GM18951 (cell line): Measurements from ENCODE around the gene AIFM3.

Experiments
- POLR2A ChIP-seq: IDR thresholded peaks from 4 replicates; pipeline ENCODE4 v1.6.1; 2011; ENCODE audit warnings: mild to moderate bottlenecking; ENCODE audit not compliant: insufficient read length, insufficient read depth; ENCODE audit errors: extremely low read depth
- in situ Hi-C: fragments of 300-500 bp; cut with MboI; formaldehyde crosslinking; loops from one replicate; pipeline ENCODE4 v1.12.0; 2022; ENCODE audit warnings: low sequenced_read_pairs, mixed read lengths, inconsistent platforms; ENCODE audit not compliant: unreplicated experiment

Gene AIFM3

GRCh38 chr22:20948989-20949388, 18.1 kb upstream of the AIFM3 start:
- no peak for TF ChIP-seq POLR2A
- in situ Hi-C loops = no loop called here

GRCh38 chr22:20949698-20950183, 17.3 kb upstream of the AIFM3 start:
- no peak for TF ChIP-seq POLR2A
- in situ Hi-C loops = no loop called here

GRCh38 chr22:20951151-20951931, 15.7 kb upstream of the AIFM3 start:
- TF ChIP-seq POLR2A = no peak
- in situ Hi-C loops = no loop called here

GRCh38 chr22:20951932-20952380, 15.1 kb upstream of the AIFM3 start:
- in situ Hi-C loops = no loop called here
- TF ChIP-seq POLR2A = no peak

GRCh38 chr22:20952544-20953341, 14.3 kb upstream of the AIFM3 start:
- in situ Hi-C loops = no loop called here
- no peak for TF ChIP-seq POLR2A

DNA sequence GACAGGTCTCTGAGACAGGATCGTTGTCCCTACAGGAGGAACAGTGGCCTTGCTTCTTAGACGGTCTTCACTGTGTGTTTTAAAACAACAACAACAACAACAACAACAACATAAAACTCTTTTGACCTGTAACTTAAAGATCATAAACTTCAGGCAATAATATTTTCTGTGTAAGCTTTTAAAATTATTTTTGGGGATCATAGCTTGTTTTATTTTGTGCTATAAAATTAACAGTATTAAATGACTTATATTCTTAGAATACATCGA, 13.8 kb upstream of the AIFM3 start:
- in situ Hi-C loops = no loop called here
- no peak for TF ChIP-seq POLR2A

DNA sequence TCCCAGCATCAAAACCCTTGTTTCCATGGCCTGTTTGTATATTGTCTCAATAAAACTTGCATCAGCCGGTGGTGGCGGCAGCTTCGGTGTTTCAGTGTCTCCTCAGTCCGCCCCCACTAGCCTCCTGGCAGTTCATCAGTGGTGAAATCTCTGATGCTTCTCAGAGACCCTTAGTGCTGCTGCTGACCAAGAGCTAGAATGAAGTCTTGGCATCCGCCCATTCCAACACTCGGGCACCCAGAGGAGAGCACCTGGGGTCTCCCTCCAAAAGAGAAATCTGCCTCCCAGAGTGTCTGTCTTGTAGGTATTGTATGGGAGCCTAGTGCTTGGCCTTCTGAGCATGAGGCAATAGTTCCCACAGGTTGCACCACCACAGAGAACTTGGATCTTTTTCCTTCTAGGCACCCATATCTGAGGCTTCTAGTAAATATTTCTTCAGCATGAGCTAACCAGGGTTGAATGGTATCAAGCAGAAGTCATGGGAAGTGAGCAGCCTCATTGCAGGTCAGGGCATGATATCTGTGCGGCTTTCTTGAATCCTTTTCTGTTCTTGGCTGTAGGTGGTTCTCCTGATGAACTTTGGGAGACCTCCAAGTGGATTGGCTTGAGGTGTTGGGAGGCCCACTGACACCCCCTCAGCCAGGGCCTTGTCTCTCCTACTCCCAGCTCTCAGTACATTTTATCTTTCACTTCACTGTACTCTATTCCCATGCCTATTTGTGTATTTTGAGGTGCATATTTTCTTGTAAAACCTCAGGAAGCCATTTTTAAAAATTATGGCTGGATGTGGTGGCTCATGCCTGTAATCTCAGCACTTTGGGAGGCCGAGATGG, 13.2 kb upstream of the AIFM3 start:
- no peak for TF ChIP-seq POLR2A
- in situ Hi-C loops = no loop called here

DNA sequence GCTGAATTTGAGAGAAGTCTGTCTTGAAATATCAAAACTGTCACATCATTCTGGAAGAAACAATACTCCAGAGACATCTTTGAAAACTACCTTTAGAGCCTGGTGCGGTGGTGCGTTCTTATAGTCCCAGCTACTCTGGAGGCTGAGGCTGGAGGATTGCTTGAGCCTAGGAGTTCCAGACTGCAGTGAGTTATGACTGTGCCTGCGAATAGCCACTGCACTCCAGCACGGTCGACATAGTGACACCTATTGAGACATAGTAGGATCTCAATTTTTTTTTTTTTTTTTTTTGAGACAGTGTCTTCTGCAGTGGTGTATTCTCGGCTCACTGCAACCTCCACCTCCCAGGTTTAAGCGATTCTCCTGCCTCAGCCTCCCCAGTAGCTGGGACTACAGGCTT, 11.5 kb upstream of the AIFM3 start:
- in situ Hi-C loops = no loop called here
- TF ChIP-seq POLR2A = no peak

GRCh38 chr22:20956258-20957101, 10.6 kb upstream of the AIFM3 start:
- in situ Hi-C loops = no loop called here
- no peak for TF ChIP-seq POLR2A

DNA sequence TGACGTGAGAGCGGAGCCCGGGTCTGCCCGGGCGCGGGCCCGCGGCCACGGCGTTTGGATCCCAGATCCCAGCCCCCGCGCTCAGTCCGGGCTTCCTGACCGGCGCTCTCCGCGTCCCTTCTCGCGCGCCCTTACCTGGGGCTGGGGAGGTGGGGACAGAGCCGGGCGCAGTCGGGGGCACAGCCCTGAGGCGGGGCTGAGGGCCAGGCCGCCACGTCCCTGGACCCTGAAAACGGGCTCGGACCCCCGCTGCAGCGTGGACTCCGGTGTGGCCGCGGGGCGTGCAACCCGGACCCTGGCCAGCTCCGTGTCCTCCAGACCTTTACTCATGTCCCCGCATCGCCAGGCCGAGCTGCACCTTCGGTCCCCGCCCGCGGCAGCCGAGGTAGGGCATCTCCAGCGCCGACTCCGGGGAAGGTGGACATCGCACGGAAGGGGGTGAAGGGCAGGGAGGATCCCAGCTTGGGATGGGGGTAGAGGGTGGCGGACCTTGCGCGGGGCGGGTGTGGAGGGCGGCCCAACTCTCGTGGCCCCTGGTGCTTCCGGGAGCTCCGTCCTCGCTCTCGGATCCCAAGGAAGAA, 9.9 kb upstream of the AIFM3 start:
- in situ Hi-C loops = no loop called here
- peak; percentile 31 for TF ChIP-seq POLR2A

DNA sequence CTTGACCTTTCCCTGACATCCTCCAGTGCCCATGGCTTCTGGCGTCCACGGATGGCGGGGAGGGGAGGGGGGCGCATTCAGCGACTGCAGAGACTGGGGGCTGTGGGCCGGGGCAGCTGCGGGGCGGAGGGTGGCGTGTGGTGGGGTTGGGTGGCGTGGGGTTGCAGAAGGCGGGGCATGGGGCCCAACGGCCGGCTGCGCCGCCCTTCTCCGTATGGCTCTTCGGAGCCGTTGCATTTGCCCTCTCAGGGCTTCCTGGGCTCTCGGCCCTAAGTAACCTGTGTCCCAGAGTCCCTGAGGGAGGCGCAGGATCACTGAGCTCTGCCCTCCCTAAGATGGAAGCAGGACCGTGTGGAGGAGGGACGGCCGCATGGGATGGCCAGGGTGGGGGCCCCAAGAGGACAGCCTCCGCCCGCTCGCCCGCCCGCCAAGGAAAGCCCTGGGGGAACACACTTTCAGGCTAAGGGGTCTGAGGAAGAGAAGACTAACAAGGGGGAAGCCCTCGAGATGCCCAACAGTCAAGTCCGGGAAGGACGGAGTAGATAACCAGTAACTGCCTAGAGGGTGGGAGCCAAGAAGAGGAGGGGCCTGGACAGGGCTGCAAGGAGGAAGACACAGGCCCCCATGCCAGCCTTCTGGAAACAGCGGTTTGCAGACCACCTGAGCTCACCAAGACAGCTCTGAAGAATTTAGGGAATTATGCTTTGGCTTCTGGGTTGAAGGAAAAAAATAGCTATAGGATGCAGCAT, 9.2 kb upstream of the AIFM3 start:
- in situ Hi-C loops = no loop called here
- no peak for TF ChIP-seq POLR2A

DNA sequence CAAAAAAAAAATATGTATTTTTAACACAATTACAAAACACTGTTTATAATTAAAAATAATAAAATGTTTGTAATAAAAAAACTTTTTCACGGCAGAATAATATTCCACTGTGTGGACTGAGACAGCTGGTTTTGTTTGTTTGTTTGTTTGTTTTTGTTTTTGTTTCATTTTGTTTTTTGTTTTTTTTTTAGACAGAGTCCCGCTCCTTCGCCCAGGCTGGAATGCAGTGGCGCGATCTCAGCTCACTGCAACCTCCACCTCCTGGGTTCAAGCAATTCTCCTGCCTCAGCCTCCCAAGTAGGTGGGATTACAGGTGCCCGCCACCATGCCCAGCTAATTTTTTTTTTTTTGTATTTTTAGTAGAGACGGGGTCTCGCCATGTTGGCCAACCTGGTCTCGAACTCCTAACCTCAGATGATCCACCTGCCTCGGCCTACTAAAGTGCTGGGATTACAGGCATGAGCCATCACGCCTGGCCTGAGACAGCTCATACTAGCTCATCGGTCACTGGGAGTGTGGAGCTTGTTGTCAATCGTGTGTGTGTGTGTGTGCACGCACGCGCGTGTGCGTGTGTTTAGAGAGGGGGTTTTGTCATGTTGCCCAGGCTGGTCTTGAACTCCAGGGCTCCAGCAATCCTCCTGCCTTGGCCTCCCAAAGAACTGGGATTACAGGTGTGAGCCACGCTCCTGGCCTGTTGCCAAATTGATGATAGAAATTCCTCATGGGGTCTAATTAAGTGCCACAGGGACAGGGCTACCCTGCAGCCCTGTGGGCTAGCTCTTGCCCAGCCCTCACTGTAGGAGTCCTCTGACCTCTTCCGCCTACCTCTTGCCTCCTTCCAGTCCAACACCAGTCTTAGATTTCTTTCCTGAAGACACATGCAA, 7.2 kb upstream of the AIFM3 start:
- in situ Hi-C loops = no loop called here
- TF ChIP-seq POLR2A = no peak
